GM15510 (cell line): Measurements from ENCODE around the gene RGP1.

Experiments
- POLR2A ChIP-seq: IDR thresholded peaks from 3 replicates; pipeline ENCODE4 v1.6.1; 2011; ENCODE audit warnings: borderline replicate concordance; ENCODE audit not compliant: insufficient read length; ENCODE audit errors: extremely low read depth

Gene RGP1

DNA sequence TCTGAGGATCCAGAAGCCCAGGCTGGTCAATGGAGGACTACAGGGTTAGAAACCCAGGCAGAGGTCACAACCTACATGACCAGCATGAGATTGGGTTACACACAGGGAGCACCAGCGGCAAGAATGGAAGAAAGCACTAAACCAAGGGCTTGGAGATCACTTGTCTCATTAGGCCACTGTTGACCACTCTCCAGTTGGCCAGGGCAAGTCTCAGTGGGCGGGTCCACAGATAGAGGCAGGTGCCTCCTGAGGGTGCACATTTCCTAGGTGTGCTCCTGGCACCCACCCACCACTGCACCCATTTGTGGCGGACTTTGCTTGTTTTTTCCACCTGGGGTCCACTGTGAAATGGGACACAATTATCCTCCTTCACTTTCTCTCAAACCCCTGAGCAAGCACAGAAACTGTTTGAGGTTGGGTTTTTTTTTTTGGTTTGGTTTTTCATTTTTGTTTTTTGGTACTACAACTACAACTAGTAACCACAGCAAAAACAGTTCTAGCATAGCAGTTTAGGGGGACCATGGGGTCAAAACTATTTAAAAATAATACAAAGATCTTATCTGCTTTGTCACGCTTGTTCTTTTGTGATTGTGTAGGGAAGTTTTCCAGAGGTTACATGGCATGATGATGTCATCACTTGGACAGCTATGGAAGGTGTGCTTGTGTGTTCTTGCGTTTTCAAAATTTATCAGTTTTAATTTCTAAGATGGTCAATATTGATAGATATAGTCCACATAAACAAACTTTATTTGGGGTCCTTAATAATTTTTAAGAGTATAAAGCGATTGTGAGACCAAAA, 48.4 kb downstream of the RGP1 start:
- TF ChIP-seq POLR2A: no peak

DNA sequence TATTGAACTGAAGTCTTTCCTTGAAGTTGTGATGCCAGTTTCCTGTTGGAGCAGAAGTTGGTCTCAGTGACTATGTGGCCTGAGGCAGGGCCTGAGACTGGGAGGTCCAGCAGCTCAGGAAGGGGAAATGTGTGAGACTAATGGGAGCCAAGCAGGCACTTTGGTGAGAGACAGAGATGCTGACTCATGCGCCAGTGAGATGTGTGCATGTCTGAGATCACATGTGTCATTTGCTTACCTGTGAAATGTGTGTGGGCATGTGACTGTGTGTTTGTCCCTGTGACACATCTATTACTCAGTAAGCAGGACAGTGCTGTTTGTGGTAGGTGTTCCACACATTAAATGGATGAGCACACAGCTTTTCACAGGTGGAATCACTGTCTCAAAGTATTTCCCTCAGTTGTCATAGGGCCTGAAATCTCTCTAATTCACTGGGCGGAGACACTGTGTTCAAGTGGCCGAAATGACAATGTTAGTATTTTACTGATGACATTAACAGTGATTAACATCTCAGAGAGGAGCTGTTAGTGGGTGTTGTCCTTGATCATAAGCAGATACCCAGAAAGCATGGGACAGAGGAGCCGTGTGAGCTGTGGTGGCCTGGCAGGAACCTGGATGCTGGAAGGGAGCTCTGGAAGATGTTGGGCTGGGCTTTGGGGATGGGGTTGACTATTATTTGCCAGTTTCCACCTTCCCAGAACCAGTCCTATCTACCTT, 49.7 kb downstream of the RGP1 start:
- no peak for TF ChIP-seq POLR2A

DNA sequence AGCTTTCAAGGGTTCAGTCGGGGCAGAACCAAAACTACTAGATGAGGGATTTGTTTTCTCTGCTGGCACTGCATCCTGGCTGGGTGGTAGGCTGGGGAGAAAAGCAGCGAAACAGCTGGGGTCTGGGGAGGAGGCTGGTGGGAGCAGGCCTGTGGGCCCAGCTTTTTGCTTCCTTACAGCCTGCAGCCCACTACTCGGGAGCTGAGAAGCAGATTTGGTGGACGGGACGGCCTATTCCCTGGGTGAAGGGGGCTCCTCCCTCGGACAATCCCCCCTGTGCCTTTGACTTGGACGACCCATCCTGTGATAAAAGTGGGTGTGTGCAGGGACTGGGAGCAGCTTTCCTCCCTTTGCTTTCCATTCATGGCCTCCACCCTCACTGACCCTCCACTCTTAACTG, 51.4 kb downstream of the RGP1 start:
- no peak for TF ChIP-seq POLR2A

DNA sequence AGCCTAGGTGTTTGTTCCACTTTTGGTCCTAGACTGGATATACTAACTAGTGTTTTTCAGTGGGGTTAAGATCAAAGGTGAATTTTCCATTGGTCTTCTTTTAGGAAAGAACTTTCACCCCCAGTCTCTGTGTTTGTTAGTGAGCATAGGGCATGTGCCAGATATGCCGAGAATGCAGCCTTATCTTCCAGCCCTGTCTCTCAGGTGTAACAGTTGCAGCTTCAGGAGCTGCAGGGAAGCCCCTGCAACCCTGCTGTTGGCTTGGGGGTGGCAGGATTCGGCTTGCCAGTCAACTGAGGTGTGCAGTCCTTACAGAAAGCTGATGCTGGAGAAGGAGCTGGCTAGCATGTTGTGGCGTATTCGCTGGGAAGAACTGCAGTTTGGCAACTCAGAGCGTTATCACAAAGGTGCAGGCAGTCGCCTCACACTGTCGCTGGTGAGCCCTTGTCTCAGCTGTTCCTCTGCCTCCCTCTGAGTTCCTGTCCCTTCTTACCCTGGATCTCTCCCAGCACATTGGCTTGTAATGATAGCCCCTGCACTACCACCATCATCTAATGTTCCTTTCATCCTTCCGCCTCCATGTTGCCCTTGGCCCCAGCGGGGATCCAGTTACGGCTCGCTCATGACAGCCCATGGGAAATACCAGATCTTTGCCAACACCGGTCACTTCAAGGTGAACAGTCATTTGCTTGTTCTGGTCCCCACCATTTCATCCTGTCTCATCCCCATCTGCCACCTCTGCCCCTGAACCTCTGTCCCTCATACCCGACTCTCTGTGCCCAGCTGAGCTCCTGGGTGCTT, 52.4 kb downstream of the RGP1 start:
- no peak for TF ChIP-seq POLR2A

DNA sequence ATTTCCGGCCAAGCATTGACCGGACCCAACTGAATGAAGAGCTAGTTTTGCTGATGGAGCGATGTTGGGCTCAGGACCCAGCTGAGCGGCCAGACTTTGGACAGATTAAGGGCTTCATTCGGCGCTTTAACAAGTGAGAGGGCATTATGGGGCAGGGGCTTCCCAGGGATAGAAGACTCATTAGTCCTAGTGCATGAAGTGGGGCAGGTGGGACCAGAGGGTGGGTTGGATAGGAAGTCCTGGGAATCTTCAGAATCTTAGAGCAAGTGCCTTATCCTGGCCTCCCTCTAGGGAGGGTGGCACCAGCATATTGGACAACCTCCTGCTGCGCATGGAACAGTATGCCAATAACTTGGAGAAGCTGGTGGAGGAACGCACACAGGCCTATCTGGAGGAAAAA, 57.0 kb downstream of the RGP1 start:
- TF ChIP-seq POLR2A: no peak
